Peyer's patch (tissue), 4 donors: ENCODE measurements around the gene TCF7L2.

Experiments used
- POLR2A ChIP-seq, 2 donors: fragments of 450-650 bp; IDR thresholded peaks; one replicate each; pipeline ENCODE4 v1.5.1; 2017; ENCODE audit warnings: antibody characterized with exemption in 2 of 2, mild to moderate bottlenecking in 2 of 2, moderate library complexity in 2 of 2
- TF ChIP-seq, protein P1 (sequence below), 6 experiments: fragments of 450-650 bp in 4 of 6; fragments of 200-600 bp in 2 of 6; sonication (generic) in 1 of 6; IDR thresholded peaks; one replicate each; pipeline ENCODE4 v1.5.1; 2017 to 2019; ENCODE audit warnings: antibody characterized with exemption in 6 of 6, mild to moderate bottlenecking in 3 of 6, moderate library complexity in 1 of 6

DNA sequence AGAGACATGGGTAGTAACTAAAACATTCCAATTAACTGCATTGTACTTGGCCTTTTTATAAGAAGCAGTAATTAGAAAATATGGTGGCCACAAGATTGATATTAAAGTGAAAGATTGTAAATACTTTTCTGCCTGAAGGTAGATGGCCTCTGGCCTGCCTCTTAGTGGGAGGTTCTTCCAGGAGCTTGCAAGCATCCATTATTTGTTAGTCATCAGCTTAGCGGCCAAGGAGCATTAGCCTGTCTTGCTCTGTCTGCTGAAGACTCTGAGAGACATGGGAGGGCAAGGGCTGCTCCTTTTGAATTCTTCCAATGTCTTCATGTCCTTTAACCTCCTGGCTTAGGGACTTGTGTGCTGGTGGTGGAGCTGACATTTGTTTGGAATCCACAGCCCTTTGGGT lies 80.4 kb downstream of the TCF7L2 start:
- TF ChIP-seq, protein P1, sequence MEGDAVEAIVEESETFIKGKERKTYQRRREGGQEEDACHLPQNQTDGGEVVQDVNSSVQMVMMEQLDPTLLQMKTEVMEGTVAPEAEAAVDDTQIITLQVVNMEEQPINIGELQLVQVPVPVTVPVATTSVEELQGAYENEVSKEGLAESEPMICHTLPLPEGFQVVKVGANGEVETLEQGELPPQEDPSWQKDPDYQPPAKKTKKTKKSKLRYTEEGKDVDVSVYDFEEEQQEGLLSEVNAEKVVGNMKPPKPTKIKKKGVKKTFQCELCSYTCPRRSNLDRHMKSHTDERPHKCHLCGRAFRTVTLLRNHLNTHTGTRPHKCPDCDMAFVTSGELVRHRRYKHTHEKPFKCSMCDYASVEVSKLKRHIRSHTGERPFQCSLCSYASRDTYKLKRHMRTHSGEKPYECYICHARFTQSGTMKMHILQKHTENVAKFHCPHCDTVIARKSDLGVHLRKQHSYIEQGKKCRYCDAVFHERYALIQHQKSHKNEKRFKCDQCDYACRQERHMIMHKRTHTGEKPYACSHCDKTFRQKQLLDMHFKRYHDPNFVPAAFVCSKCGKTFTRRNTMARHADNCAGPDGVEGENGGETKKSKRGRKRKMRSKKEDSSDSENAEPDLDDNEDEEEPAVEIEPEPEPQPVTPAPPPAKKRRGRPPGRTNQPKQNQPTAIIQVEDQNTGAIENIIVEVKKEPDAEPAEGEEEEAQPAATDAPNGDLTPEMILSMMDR (IDR thresholded peaks at IDR 0.05), result no peak
- TF ChIP-seq POLR2A (IDR thresholded peaks at IDR 0.05), result no peak
